Thymus (tissue), 11 donors: ENCODE measurements around the gene RTEL1. TPM values are rescaled to one million over a fixed set of nuclear protein-coding genes. Genes with fewer than 3 reads are reported as not detected.

ENCODE experiments used
- DNase-seq, 9 donors: peaks; one replicate each; pipeline ENCODE4 v3.0.0-alpha.2; 2013; ENCODE audit warnings: low spot score in 9 of 9, low read depth in 6 of 9, missing footprints in 1 of 9
- H3K27ac ChIP-seq, 2 donors: one replicate each; pipeline ENCODE4 v1.5.1; 2013; ENCODE audit warnings: control low read depth in 1 of 2, low read depth in 1 of 2, low read length in 1 of 2, mild to moderate bottlenecking in 1 of 2, moderate library complexity in 1 of 2
- H3K27me3 ChIP-seq, 2 donors: one replicate each; pipeline ENCODE4 v1.5.1; 2013; ENCODE audit warnings: low read length in 1 of 2; ENCODE audit not compliant: control insufficient read depth in 2 of 2, insufficient read depth in 1 of 2
- H3K36me3 ChIP-seq, 2 donors: one replicate each; pipeline ENCODE4 v1.5.1; 2013; ENCODE audit warnings: low read length in 1 of 2, mild to moderate bottlenecking in 1 of 2, moderate library complexity in 1 of 2; ENCODE audit not compliant: control insufficient read depth in 2 of 2, insufficient read depth in 2 of 2
- H3K4me1 ChIP-seq, 2 donors: one replicate each; pipeline ENCODE4 v1.5.1; 2013; ENCODE audit warnings: low read length in 2 of 2; ENCODE audit not compliant: control insufficient read depth in 2 of 2, insufficient read depth in 2 of 2
- H3K4me3 ChIP-seq, 2 donors: one replicate each; pipeline ENCODE4 v1.5.1; 2013; ENCODE audit warnings: low read length in 2 of 2, control low read depth in 1 of 2, mild to moderate bottlenecking in 1 of 2
- H3K9me3 ChIP-seq, 2 donors: one replicate each; pipeline ENCODE4 v1.5.1; 2013; ENCODE audit warnings: low read length in 1 of 2, mild to moderate bottlenecking in 1 of 2; ENCODE audit not compliant: control insufficient read depth in 2 of 2, insufficient read depth in 1 of 2
- WGBS: extraction: QIAGEN DNeasy Blood & Tissue Kit; methylation state at CpG from one replicate; pipeline ENCODE4 v1.1.7; 2013; 5-methylcytosine and 5-hydroxymethylcytosine counted together
- polyA plus RNA-seq: library from polyadenylated mRNA; stranded (reverse); fragments of 200-250 nt; gene quantifications from one replicate; pipeline ENCODE4 v1.2.3, GENCODE V29; 2013
- total RNA-seq: library from RNA; stranded (reverse); fragments of 120-200 nt; gene quantifications from one replicate; pipeline ENCODE4 v1.2.4, GENCODE V29; 2013
- donor health status: healthy.

RTEL1 gene
- total and polyA plus RNA-seq, 2 donors, result 8.1 to 18.8 TPM

DNA sequence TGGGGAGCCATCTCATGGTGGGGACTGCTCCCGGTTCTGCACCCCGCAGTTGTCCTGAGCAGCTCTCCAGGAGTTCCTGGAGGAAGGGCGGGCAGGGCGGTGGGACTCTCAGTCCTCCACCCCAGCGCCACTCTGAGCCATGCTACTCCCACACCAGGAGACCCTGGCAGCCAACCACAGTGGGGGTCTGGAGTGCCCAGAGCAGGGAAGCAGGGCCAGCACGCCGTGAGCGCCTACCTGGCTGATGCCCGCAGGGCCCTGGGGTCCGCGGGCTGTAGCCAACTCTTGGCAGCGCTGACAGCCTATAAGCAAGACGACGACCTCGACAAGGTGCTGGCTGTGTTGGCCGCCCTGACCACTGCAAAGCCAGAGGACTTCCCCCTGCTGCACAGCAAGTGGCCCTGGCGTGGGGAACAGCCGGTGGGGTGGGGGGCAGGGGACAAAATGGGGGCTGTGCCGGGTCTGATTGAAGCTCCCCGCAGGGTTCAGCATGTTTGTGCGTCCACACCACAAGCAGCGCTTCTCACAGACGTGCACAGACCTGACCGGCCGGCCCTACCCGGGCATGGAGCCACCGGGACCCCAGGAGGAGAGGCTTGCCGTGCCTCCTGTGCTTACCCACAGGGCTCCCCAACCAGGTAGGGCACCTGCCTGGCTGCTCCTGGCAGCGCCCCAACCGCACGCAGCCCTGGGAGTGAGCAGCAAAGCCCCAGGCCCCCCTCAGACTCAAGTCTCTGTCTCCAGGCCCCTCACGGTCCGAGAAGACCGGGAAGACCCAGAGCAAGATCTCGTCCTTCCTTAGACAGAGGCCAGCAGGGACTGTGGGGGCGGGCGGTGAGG is 36.7 kb downstream of the RTEL1 start:
- peaks cover 15 to 38% of the 10 kb centered on the region in 2 donors for H3K4me1 ChIP-seq
- H3K4me3 ChIP-seq, result no peak overlapping the region
- no peak for DNase-seq
- H3K36me3 ChIP-seq, result peaks cover 14 to 31% of the 10 kb centered on the region in 2 donors
- H3K27me3 ChIP-seq, result peaks cover 0 to 5% of the 10 kb centered on the region in 2 donors
- no peaks in the 10 kb centered on the region for H3K9me3 ChIP-seq
- no peak overlapping the region for H3K27ac ChIP-seq
- WGBS, result 96% methylated on average over 37 of the region's 37 CpGs

DNA sequence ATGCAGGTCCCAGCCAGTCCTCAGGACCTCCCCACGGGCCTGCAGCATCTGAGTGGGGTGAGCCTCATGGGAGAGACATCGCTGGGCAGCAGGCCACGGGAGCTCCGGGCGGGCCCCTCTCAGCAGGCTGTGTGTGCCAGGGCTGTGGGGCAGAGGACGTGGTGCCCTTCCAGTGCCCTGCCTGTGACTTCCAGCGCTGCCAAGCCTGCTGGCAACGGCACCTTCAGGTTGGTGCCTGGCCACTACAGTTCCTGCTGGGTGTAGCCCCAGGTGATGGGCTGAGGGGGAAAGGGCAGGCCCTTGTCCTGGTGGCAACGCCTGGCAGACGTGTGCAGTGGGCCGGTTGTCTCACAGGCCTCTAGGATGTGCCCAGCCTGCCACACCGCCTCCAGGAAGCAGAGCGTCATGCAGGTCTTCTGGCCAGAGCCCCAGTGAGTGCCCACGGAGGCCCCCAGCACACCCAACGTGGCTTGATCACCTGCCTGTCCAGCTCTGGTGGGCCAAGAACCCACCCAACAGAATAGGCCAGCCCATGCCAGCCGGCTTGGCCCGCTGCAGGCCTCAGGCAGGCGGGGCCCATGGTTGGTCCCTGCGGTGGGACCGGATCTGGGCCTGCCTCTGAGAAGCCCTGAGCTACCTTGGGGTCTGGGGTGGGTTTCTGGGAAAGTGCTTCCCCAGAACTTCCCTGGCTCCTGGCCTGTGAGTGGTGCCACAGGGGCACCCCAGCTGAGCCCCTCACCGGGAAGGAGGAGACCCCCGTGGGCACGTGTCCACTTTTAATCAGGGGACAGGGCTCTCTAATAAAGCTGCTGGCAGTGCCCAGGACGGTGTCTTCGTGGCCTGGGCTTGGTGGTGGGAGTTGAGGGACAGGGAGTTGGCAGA is 37.6 kb downstream of the RTEL1 start:
- Histone ChIP-seq H3K9me3 (no peaks in the 10 kb centered on the region), H3K27me3 (peaks cover 0 to 5% of the 10 kb centered on the region in 2 donors), H3K36me3 (peaks cover 21 to 37% of the 10 kb centered on the region in 2 donors), H3K4me1 (peaks cover 15 to 38% of the 10 kb centered on the region in 2 donors), H3K27ac (peak overlapping the region; percentile 25 to 33), H3K4me3 (no peak overlapping the region)
- DNase-seq, result no peak
- WGBS, result 85% methylated on average over 25 of the region's 25 CpGs

DNA sequence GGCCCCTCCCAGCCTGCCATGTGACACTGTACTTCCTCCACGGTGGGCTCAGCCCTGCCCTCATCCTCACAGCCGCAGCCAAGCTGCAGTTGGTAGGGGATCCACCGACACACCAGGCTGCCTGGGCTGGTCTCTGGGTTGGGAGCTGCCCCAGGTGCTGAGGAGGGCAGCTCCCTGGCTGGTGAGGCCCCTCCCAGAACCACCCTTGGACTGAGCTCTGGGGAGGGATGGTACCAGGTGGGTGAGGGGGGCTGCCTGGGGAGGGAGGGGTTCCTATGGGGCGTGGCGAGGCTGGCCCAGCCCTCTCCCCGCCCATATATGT is 38.2 kb downstream of the RTEL1 start:
- peak in 8 of 9 donors; percentile 44 to 86 (median 62) for DNase-seq
- Histone ChIP-seq H3K36me3 (peaks cover 21 to 34% of the 10 kb centered on the region in 2 donors), H3K27ac (peak overlapping the region; percentile 25 to 33), H3K4me3 (peak overlapping the region; percentile 14 to 25), H3K27me3 (peaks cover 0 to 5% of the 10 kb centered on the region in 2 donors), H3K4me1 (peaks cover 15 to 38% of the 10 kb centered on the region in 2 donors), H3K9me3 (no peaks in the 10 kb centered on the region)
- 7% methylated on average over 6 of the region's 6 CpGs for whole genome bisulfite sequencing

DNA sequence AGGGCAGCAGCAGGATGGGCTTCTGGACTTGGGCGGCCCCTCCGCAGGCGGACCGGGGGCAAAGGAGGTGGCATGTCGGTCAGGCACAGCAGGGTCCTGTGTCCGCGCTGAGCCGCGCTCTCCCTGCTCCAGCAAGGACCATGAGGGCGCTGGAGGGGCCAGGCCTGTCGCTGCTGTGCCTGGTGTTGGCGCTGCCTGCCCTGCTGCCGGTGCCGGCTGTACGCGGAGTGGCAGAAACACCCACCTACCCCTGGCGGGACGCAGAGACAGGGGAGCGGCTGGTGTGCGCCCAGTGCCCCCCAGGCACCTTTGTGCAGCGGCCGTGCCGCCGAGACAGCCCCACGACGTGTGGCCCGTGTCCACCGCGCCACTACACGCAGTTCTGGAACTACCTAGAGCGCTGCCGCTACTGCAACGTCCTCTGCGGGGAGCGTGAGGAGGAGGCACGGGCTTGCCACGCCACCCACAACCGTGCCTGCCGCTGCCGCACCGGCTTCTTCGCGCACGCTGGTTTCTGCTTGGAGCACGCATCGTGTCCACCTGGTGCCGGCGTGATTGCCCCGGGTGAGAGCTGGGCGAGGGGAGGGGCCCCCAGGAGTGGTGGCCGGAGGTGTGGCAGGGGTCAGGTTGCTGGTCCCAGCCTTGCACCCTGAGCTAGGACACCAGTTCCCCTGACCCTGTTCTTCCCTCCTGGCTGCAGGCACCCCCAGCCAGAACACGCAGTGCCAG is 38.7 kb downstream of the RTEL1 start, which contains the start of gene TNFRSF6B:
TNFRSF6B (plus strand) TSS at position 25 of the 729 bp plus-strand sequence; CDS start at position 141, 116 bp downstream.
- H3K36me3 ChIP-seq, result peaks cover 21 to 33% of the 10 kb centered on the region in 2 donors
- H3K4me1 ChIP-seq, result peaks cover 15 to 38% of the 10 kb centered on the region in 2 donors
- no peak for DNase-seq
- H3K27ac ChIP-seq, result peak within 1 kb of the TSS; percentile 25 to 33
- peaks cover 0 to 5% of the 10 kb centered on the region in 2 donors for H3K27me3 ChIP-seq
- peak within 1 kb of the TSS; percentile 14 to 25 for H3K4me3 ChIP-seq
- WGBS, result 15% methylated on average over 52 of the region's 52 CpGs
- no peaks in the 10 kb centered on the region for H3K9me3 ChIP-seq

DNA sequence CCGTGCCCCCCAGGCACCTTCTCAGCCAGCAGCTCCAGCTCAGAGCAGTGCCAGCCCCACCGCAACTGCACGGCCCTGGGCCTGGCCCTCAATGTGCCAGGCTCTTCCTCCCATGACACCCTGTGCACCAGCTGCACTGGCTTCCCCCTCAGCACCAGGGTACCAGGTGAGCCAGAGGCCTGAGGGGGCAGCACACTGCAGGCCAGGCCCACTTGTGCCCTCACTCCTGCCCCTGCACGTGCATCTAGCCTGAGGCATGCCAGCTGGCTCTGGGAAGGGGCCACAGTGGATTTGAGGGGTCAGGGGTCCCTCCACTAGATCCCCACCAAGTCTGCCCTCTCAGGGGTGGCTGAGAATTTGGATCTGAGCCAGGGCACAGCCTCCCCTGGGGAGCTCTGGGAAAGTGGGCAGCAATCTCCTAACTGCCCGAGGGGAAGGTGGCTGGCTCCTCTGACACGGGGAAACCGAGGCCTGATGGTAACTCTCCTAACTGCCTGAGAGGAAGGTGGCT is 39.3 kb downstream of the RTEL1 start:
- H3K9me3 ChIP-seq, result no peaks in the 10 kb centered on the region
- peaks cover 21 to 27% of the 10 kb centered on the region in 2 donors for H3K36me3 ChIP-seq
- peak overlapping the region in 1 of 2 donors; percentile 14 for H3K4me3 ChIP-seq
- peaks cover 15 to 38% of the 10 kb centered on the region in 2 donors for H3K4me1 ChIP-seq
- DNase-seq, result peak in 1 of 9 donors; percentile 21
- WGBS, result 66% methylated on average over 7 of the region's 7 CpGs
- peaks cover 0 to 5% of the 10 kb centered on the region in 2 donors for H3K27me3 ChIP-seq
- H3K27ac ChIP-seq, result peak overlapping the region in 1 of 2 donors; percentile 20

DNA sequence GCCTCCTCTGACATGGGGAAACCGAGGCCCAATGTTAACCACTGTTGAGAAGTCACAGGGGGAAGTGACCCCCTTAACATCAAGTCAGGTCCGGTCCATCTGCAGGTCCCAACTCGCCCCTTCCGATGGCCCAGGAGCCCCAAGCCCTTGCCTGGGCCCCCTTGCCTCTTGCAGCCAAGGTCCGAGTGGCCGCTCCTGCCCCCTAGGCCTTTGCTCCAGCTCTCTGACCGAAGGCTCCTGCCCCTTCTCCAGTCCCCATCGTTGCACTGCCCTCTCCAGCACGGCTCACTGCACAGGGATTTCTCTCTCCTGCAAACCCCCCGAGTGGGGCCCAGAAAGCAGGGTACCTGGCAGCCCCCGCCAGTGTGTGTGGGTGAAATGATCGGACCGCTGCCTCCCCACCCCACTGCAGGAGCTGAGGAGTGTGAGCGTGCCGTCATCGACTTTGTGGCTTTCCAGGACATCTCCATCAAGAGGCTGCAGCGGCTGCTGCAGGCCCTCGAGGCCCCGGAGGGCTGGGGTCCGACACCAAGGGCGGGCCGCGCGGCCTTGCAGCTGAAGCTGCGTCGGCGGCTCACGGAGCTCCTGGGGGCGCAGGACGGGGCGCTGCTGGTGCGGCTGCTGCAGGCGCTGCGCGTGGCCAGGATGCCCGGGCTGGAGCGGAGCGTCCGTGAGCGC is 39.9 kb downstream of the RTEL1 start:
- H3K4me1 ChIP-seq, result peaks cover 15 to 38% of the 10 kb centered on the region in 2 donors
- H3K27ac ChIP-seq, result peak overlapping the region in 1 of 2 donors; percentile 25
- no peaks in the 10 kb centered on the region for H3K9me3 ChIP-seq

DNA sequence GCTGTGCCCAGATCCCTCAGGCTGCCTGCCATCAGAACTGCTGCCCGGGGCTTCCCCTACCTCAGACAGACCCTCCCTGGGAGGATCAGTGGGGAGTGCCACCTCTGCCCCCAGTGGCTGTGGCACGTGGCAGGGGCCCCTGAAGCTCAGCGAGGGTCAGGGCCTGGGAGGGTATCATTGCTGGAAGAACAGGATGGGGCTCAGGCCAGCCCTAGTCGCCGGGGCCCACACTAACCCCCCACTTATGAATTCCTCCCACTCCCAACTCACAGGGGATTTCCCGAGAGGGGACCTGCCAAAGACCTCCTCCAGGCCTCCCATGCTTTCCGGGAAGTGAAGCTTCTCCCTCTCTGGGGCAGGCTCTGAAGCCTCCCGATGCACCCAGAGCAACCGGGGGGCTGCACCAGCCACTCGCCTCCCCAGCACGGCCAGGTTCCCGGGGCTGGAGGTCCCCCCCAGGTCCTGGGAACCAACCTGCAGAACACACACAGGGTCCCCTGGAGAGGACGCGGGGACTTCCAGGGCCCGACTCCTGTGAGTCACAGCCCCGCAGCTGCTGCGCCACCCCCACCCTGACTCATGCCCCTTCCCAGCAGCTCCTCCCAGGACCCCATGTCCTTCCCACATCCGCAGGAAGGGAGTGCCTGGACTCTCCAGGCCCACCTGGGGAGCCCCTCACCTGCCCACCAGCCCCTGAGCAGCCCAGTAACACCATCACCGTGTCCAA is 40.8 kb downstream of the RTEL1 start:
- peak in 1 of 9 donors; percentile 16 for DNase-seq
- H3K27me3 ChIP-seq, result peaks cover 0 to 5% of the 10 kb centered on the region in 2 donors
- peak overlapping the region; percentile 64 for H3K27ac ChIP-seq
- no peak overlapping the region for H3K4me3 ChIP-seq
- H3K36me3 ChIP-seq, result peaks cover 22 to 29% of the 10 kb centered on the region in 2 donors
- peaks cover 15 to 40% of the 10 kb centered on the region in 2 donors for H3K4me1 ChIP-seq
- WGBS, result 90% methylated on average over 19 of the region's 19 CpGs
- H3K9me3 ChIP-seq, result no peaks in the 10 kb centered on the region

More for the DNA sequence above, 39.9 kb downstream of the RTEL1 start:
- WGBS, result 94% methylated on average over 40 of the region's 40 CpGs
- H3K36me3 ChIP-seq, result peaks cover 21 to 29% of the 10 kb centered on the region in 2 donors
- peaks cover 0 to 5% of the 10 kb centered on the region in 2 donors for H3K27me3 ChIP-seq
- DNase-seq, result no peak
- H3K4me3 ChIP-seq, result no peak overlapping the region
